Motor neuron (in vitro differentiated cells): ENCODE measurements around the gene LGI4. TPM values are rescaled to one million over a fixed set of nuclear protein-coding genes. Genes with fewer than 3 reads are reported as not detected.
"Not testable (repeated sequence)": the region's sequence is repeated elsewhere in the genome, so short reads cannot be mapped to it uniquely, and the experiment has no call there.

Experiments
- ATAC-seq, 8 experiments: fragments of 200-7000 bp; cut with Tn5 transposase; replicated peaks in 6 of 8; 2 replicates each; pipeline ENCODE4 v1.8.0; 2021; ENCODE audit warnings: mild to moderate bottlenecking in 8 of 8, moderate library complexity in 8 of 8
- H3K27ac ChIP-seq, 2 donors: fragments of 250-450 bp; sonication (Bioruptor Pico); 2 replicates each; pipeline ENCODE4 v1.9.0; 2021; ENCODE audit warnings: antibody characterized with exemption in 2 of 2, mild to moderate bottlenecking in 2 of 2, moderate library complexity in 1 of 2
- H3K4me1 ChIP-seq, 2 donors: fragments of 250-450 bp; sonication (Bioruptor Pico); replicated peaks in 1 of 2; 2 replicates each; pipeline ENCODE4 v1.6.1; 2021; ENCODE audit warnings: antibody characterized with exemption in 2 of 2, mild to moderate bottlenecking in 2 of 2, moderate library complexity in 1 of 2
- H3K4me3 ChIP-seq, 5 donors: fragments of 250-450 bp; sonication (Bioruptor Pico); 2 replicates each; pipeline ENCODE4 v1.9.0; 2021; ENCODE audit warnings: antibody characterized with exemption in 5 of 5, mild to moderate bottlenecking in 5 of 5, moderate library complexity in 4 of 5
- WGBS, 10 experiments: fragments of 450-650 bp; shearing (Covaris generic); methylation state at CpG; one replicate each; pipeline ENCODE4 v1.0.0; 2022; 5-methylcytosine and 5-hydroxymethylcytosine counted together
- in situ Hi-C, 9 experiments: fragments of 400-800 bp; cut with MboI; loops; one replicate each; pipeline ENCODE4 v1.15.0; 2021; ENCODE audit warnings: low sequenced_read_pairs in 9 of 9, low pct_unique_long_range_greater_than_20kb in 2 of 9; ENCODE audit not compliant: unreplicated experiment in 9 of 9
- total RNA-seq, 8 experiments: library from RNA; unstranded; fragments of 300-600 nt; gene quantifications; 2 replicates each; pipeline versions ENCODE4 v1.2.3 to v1.2.4, GENCODE V29; 2022

LGI4 gene
- total RNA-seq, 8 experiments from 2014 or later: 0.49 to 3.5 (median 1.7) TPM

GRCh38 chr19:35155981-35156672 lies 21.3 kb upstream of the LGI4 start:
- Histone ChIP-seq H3K4me1 (peaks cover 21 to 23% of the 10 kb centered on the region in 2 donors), H3K27ac (no peak overlapping the region), H3K4me3 (no peak overlapping the region)
- 0 to 100% (median 94%) methylated on average over 1 to 4 of the region's 6 CpGs; no CpG with 5 or more reads in 2 of the 10 experiments for WGBS, 10 experiments
- in situ Hi-C loops: loop anchor here in 1 of 9 experiments (25.0 kb wide), 1 partner anchor 106 kb away; the partner anchor contains the start of gene USF2
- no peak for ATAC-seq

DNA sequence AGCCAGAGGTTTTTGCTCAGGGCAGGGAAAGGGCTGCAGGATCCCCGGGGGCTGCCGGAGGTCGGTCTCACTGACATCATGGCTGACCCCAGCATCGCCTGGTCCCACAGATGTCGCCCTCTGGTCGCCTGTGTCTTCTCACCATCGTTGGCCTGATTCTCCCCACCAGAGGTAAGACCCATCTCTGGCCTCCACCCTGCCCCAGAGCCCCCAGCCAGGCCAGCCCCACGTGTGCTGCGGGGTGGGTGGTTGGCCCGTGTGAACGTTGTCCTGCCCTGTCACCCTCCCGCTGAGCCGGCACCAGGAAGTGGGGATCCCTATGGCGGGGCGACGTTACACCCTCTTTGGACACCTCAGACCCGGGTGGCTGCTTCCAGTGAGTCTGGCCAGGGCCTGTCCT lies 20.6 kb upstream of the LGI4 start:
- ATAC-seq: peak in 4 of 8 experiments; percentile 1 to 11 (median 2)
- WGBS, 10 experiments: no CpG with 5 or more reads among the region's 17 CpGs
- Histone ChIP-seq H3K4me3 (peak overlapping the region in 3 of 5 donors; percentile 29 to 43 (median 31)), H3K27ac (peak overlapping the region in 1 of 2 donors; percentile 0), H3K4me1 (peaks cover 21 to 23% of the 10 kb centered on the region in 2 donors)
- in situ Hi-C loops: loop anchor here in 1 of 9 experiments (25.0 kb wide), 1 partner anchor 107 kb away; the partner anchor contains the start of gene USF2

- peak within 1 kb of the TSS; percentile 9 to 43 (median 29) for H3K4me3 ChIP-seq
- H3K27ac ChIP-seq: peak within 1 kb of the TSS in 1 of 2 donors; percentile 0
- 20% methylated on average over 1 of the region's 49 CpGs; no CpG with 5 or more reads in 9 of the 10 experiments for WGBS, 10 experiments
- peaks cover 21 to 23% of the 10 kb centered on the region in 2 donors for H3K4me1 ChIP-seq
- peak; percentile 69 to 88 (median 82) for ATAC-seq
- in situ Hi-C loops: loop anchor here in 1 of 9 experiments (25.0 kb wide), 1 partner anchor 108 kb away; the partner anchor contains the start of gene USF2
Measured at GRCh38 chr19:35154525-35155406, 19.9 kb upstream of the LGI4 start, which contains the start of gene FXYD5. TSS of gene FXYD5 (plus strand) at chr19:35154735. CDS start at chr19:35155551, 816 bp downstream.

DNA sequence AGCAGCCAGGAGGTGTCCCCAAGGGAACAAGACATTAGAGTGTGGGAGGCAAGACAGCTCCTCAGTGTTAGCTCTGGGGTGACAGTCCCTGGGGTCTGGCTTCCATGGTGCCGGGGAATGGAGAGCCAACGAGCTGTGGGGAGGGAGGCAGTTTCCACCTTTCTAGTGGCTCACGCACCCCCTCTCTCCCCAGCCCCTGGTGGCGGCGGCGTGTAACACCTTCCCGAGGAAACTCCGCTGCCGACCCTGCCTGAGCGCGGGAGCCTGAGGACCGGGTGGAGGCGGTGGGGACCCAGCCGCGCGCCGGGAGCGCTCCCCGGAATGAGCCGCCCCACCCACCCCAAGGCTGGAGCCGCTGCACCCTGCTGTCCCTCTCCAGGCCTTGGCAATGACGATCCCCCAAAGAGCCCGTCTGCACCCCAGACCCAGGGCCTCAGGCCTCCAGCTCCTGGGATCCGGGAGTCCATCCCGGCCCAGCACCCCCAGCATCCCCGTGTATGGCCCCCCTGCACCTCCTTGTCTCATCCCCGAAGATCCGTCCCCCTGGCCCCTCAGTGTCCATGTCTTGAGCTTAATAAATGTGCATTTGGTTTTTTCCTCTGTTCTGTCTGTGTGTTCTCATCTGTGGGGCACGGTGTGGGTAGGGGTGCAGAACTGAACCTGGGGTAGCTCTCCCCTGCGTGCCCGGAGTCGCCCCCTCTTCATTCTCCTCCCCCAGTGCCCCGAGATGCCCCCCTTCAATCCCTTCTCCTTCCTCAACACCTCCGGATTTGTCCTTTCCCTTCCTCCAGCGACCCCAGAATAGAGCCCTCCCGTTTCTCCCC lies 19.1 kb upstream of the LGI4 start:
- ATAC-seq: peak; percentile 15 to 60 (median 36)
- H3K4me1 ChIP-seq: peaks cover 21 to 23% of the 10 kb centered on the region in 2 donors
- peak overlapping the region in 4 of 5 donors; percentile 26 to 43 (median 30) for H3K4me3 ChIP-seq
- in situ Hi-C loops: loop anchor here in 1 of 9 experiments (25.0 kb wide), 1 partner anchor 108 kb away; the partner anchor contains the start of gene USF2
- H3K27ac ChIP-seq: no peak overlapping the region
- WGBS, 10 experiments: 11 to 34% methylated on average over 2 to 5 of the region's 36 CpGs; no CpG with 5 or more reads in 8 of the 10 experiments

DNA sequence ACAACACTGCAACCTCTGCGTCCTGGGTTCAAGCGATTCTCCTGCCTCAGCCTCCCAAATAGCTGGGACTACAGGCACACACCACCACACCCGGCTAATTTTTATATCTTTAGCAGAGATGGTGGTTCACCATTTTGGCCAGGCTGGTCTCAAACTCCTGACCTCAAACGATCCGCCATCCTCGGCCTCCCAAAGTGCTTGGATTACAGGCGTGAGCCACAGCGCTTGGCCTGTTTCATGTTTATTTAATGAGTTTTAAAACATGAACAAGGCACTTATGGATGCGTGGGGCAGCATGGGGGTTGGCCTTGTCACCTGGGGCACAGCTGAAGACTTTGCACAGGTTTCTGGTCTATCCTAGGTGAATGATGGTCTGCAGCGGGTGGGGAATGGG lies 18.3 kb upstream of the LGI4 start:
- not testable (repeated sequence) for H3K4me3 ChIP-seq, ATAC-seq, H3K27ac ChIP-seq
- H3K4me1 ChIP-seq: peaks cover 21 to 23% of the 10 kb centered on the region in 2 donors
- 50 to 100% (median 81%) methylated on average over 1 to 9 of the region's 10 CpGs; no CpG with 5 or more reads in 3 of the 10 experiments for WGBS, 10 experiments
- in situ Hi-C loops: loop anchor here in 1 of 9 experiments (25.0 kb wide), 1 partner anchor 109 kb away; the partner anchor contains the start of gene USF2

DNA sequence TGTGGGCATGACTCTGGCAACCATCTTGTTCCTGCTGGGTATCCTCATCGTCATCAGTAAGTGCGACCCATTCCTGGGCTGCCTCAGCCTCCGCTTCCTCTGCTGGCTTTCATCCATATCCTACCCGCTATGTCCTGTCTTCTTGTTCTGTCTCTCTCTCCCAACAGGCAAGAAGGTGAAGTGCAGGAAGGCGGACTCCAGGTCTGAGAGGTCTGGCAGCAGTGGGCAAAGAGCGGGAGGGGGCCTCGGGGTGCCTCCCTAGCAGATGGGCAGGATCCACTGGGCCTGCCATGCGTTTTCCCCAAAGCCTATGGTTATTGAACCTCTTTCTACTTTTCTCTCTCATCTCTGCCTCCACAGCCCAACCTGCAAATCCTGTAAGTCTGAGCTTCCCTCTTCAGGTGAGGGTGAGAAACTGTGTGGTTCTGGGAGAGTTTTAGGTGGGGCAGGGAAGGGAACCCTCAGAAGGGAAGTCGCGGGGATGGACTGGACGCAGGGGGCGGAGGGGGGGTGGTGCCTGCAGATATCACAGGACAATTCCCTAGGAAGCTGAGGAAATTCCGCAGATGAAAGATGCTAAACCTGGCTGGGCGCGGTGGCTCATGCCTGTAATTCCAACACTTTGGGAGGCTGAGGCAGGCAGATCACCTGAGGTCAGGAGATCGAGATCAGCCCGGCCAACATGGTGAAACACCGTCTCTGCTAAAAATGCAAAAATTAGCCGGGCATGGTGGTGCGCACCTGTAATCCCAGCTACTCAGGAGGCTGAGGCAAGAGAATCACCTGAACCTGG lies 16.6 kb upstream of the LGI4 start:
- peaks cover 21 to 23% of the 10 kb centered on the region in 2 donors for H3K4me1 ChIP-seq
- ATAC-seq: no peak
- no peak overlapping the region for H3K27ac ChIP-seq
- H3K4me3 ChIP-seq: no peak overlapping the region
- WGBS, 10 experiments: 90 to 97% (median 95%) methylated on average over 2 to 8 of the region's 20 CpGs; no CpG with 5 or more reads in 6 of the 10 experiments
- in situ Hi-C loops: loop anchor here in 1 of 9 experiments (25.0 kb wide), 1 partner anchor 111 kb away; the partner anchor contains the start of gene USF2

GRCh38 chr19:35150445-35150844 lies 15.6 kb upstream of the LGI4 start:
- Histone ChIP-seq H3K27ac (no peak overlapping the region), H3K4me1 (peaks cover 21 to 23% of the 10 kb centered on the region in 2 donors), H3K4me3 (no peak overlapping the region)
- in situ Hi-C loops: loop anchor here in 1 of 9 experiments (25.0 kb wide), 1 partner anchor 112 kb away; the partner anchor contains the start of gene USF2
- 33 to 100% (median 90%) methylated on average over 1 to 2 of the region's 2 CpGs; no CpG with 5 or more reads in 2 of the 10 experiments for WGBS, 10 experiments
- no peak for ATAC-seq

DNA sequence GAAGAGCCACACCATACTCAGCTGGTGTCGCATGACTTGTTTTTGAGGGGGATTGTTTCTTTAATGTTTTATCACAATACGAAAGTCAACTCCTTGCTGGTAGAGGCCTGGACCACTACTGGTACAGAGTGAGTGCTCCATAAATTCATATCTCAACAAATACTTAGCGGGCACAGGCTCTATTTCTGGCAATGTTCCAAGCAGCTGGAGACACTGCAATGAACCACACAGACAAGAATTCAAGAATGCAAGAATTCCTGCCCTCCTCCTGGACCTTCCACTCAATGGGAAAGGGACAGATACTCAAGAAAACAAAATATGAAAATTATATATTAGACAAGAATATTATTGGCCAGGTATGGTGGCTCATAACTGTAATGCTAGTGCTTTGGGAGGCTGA lies 14.6 kb upstream of the LGI4 start:
- no peak overlapping the region for H3K27ac ChIP-seq
- in situ Hi-C loops: no loop called here
- no peak overlapping the region for H3K4me3 ChIP-seq
- ATAC-seq: no peak
- peaks cover 22 to 24% of the 10 kb centered on the region in 2 donors for H3K4me1 ChIP-seq
- WGBS, 10 experiments: 29 to 100% (median 73%) methylated on average over 1 to 3 of the region's 3 CpGs; no CpG with 5 or more reads in 4 of the 10 experiments

- ATAC-seq: peak in 1 of 8 experiments; percentile 55
- Histone ChIP-seq H3K4me3 (no peak overlapping the region), H3K4me1 (peaks cover 13 to 16% of the 10 kb centered on the region in 2 donors), H3K27ac (no peak overlapping the region)
- in situ Hi-C loops: no loop called here
- WGBS, 10 experiments: 54 to 100% (median 86%) methylated on average over 1 to 5 of the region's 7 CpGs; no CpG with 5 or more reads in 2 of the 10 experiments
Measured at GRCh38 chr19:35146746-35147459, 12.0 kb upstream of the LGI4 start.

- ATAC-seq: peak in 4 of 8 experiments; percentile 1 to 5 (median 2)
- Histone ChIP-seq H3K4me1 (peaks cover 25 to 28% of the 10 kb centered on the region in 2 donors), H3K4me3 (peak overlapping the region; percentile 45 to 76 (median 50)), H3K27ac (peak overlapping the region in 1 of 2 donors; percentile 57)
- WGBS, 10 experiments: 0 to 40% (median 20%) methylated on average over 2 to 3 of the region's 15 CpGs; no CpG with 5 or more reads in 6 of the 10 experiments
- in situ Hi-C loops: no loop called here
Measured at GRCh38 chr19:35144600-35145436, 10.0 kb upstream of the LGI4 start.
